Thymus (tissue), 11 donors: ENCODE data around the gene KCTD5. TPM values are rescaled to one million over a fixed set of nuclear protein-coding genes. Genes with fewer than 3 reads are reported as not detected.
"Not testable (repeated sequence)": the region's sequence is repeated elsewhere in the genome, so short reads cannot be mapped to it uniquely, and the experiment has no call there.

Experiments
- DNase-seq, 9 donors: peaks; one replicate each; pipeline ENCODE4 v3.0.0-alpha.2; 2013; ENCODE audit warnings: low spot score in 9 of 9, low read depth in 6 of 9, missing footprints in 1 of 9
- H3K27ac ChIP-seq, 2 donors: one replicate each; pipeline ENCODE4 v1.5.1; 2013; ENCODE audit warnings: control low read depth in 1 of 2, low read depth in 1 of 2, low read length in 1 of 2, mild to moderate bottlenecking in 1 of 2, moderate library complexity in 1 of 2
- H3K27me3 ChIP-seq, 2 donors: one replicate each; pipeline ENCODE4 v1.5.1; 2013; ENCODE audit warnings: low read length in 1 of 2; ENCODE audit not compliant: control insufficient read depth in 2 of 2, insufficient read depth in 1 of 2
- H3K36me3 ChIP-seq, 2 donors: one replicate each; pipeline ENCODE4 v1.5.1; 2013; ENCODE audit warnings: low read length in 1 of 2, mild to moderate bottlenecking in 1 of 2, moderate library complexity in 1 of 2; ENCODE audit not compliant: control insufficient read depth in 2 of 2, insufficient read depth in 2 of 2
- H3K4me1 ChIP-seq, 2 donors: one replicate each; pipeline ENCODE4 v1.5.1; 2013; ENCODE audit warnings: low read length in 2 of 2; ENCODE audit not compliant: control insufficient read depth in 2 of 2, insufficient read depth in 2 of 2
- H3K4me3 ChIP-seq, 2 donors: one replicate each; pipeline ENCODE4 v1.5.1; 2013; ENCODE audit warnings: low read length in 2 of 2, control low read depth in 1 of 2, mild to moderate bottlenecking in 1 of 2
- H3K9me3 ChIP-seq, 2 donors: one replicate each; pipeline ENCODE4 v1.5.1; 2013; ENCODE audit warnings: low read length in 1 of 2, mild to moderate bottlenecking in 1 of 2; ENCODE audit not compliant: control insufficient read depth in 2 of 2, insufficient read depth in 1 of 2
- WGBS: extraction: QIAGEN DNeasy Blood & Tissue Kit; methylation state at CpG from one replicate; pipeline ENCODE4 v1.1.7; 2013; 5-methylcytosine and 5-hydroxymethylcytosine counted together
- polyA plus RNA-seq: library from polyadenylated mRNA; stranded (reverse); fragments of 200-250 nt; gene quantifications from one replicate; pipeline ENCODE4 v1.2.3, GENCODE V29; 2013
- total RNA-seq: library from RNA; stranded (reverse); fragments of 120-200 nt; gene quantifications from one replicate; pipeline ENCODE4 v1.2.4, GENCODE V29; 2013
- donor health status: healthy.

Gene KCTD5
- total and polyA plus RNA-seq, 2 donors: 18.5 to 21.8 TPM

DNA sequence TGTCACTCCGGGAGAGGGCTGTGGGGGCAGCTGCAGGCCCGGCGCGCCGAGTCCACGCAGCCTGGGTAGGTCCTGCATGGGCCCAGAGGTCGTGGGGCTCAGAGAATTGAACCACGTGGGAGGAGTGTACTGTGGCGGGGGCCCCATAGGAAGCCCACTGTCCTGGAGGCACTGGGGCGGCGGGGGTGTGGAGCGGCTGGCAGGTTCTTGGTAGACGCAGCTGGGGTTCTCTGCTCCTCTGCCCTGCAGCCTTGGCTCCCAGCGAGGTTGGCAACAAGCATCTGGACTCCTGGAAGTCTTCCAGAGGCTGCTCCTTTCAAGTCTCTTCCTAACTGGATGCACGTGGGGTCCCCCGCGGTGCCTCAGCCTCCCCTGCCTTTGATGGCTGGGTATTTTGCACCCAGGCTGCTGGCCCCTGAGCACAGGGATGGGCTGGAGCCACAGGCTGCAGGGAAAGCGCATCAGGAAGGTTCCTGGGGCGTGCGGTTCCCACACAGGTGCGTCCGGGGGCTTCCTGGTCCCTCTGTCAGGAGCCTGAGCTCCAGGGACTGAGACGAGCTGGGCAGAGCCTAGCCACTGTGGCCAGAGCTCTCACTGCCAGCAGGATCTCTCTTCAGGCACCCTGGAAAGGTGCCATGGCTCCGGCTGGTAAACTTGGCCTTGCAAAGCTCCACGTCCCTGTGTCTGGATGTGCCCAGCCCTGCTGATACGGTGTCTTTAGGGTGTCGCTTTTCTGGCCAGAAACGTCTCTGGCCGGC lies 9.3 kb downstream of the KCTD5 start:
- Histone ChIP-seq H3K36me3 (peaks cover 11 to 23% of the 10 kb centered on the region in 2 donors), H3K27me3 (no peaks in the 10 kb centered on the region), H3K4me1 (peaks cover 10 to 16% of the 10 kb centered on the region in 2 donors), H3K27ac (no peak overlapping the region), H3K4me3 (no peak overlapping the region), H3K9me3 (no peaks in the 10 kb centered on the region)
- 98% methylated on average over 29 of the region's 29 CpGs for WGBS
- no peak for DNase-seq

DNA sequence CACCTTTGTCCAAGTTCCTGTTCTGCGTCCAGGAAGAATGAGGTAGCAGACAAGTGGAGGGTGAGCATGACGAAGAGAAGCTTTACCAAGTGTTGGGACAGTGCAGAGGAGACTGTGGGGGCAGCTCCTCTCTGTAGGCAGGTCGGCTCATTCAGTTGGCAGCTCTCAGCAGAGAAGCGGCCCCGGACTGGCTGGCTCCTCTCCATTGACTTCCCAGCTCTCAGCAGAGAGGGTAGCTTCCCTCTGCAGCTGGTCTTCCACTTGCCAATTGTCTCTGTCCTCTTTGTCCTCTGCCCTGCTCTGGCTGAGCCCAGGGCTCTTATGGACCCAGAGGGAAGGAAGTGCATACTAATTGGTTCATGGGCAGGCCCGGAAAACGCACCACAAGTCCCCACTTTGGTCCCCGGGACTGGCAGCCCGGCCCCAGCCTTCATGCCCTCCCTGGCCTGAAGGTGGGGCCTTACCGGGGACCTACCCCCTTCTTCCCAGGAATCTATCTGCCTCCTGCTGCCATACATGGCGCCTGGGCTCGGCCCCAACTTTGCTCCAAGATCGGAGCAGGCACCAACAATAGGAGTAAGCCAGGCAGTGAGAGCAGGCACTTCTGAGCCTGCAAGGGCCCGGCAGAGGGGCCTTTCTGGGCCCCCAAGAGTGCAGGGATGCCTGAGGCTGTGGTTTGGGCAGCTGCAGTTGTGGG lies 10.1 kb downstream of the KCTD5 start:
- Histone ChIP-seq H3K4me3 (no peak overlapping the region), H3K27me3 (no peaks in the 10 kb centered on the region), H3K36me3 (peaks cover 14 to 30% of the 10 kb centered on the region in 2 donors), H3K4me1 (peaks cover 2 to 9% of the 10 kb centered on the region in 2 donors), H3K27ac (no peak overlapping the region), H3K9me3 (no peaks in the 10 kb centered on the region)
- DNase-seq: no peak
- WGBS: 94% methylated on average over 14 of the region's 14 CpGs

DNA sequence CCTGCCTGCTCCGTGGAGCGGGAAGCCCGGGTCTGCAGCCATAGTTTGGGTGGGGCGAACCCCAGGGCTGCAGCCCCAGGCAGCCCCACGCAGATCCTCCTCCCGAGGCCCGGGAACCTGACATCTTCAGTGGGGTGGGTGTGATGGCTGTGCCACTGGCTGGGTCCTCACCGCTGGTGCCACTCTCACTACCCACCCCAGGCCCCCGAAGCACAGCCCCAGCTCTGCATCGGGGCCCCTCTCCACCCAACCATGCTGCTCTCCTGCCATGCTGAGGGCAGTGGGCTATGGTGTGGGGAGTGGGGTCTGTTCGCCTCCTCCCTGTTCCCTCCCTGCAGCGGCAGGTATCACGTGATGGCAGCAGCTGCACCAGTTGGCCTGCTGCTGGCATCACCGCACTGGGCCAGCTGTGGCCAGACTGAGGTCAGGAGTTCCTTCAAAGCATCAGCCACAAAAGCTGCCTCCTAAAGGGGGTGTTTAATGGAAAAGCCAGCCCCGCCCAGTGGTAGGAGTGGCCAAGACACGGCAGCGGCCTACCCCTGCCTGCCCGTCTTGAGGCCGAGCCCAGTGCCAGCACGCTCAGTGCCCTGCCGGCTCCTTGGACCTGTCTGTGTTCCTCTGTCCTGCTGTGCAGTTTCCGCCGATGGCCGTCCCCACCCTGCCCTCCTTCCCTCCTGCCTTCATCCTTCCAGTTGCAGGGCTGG lies 10.8 kb downstream of the KCTD5 start:
- Histone ChIP-seq H3K27ac (no peak overlapping the region), H3K27me3 (no peaks in the 10 kb centered on the region), H3K4me1 (peaks cover 0 to 4% of the 10 kb centered on the region in 2 donors), H3K36me3 (peaks cover 18 to 37% of the 10 kb centered on the region in 2 donors), H3K4me3 (no peak overlapping the region), H3K9me3 (no peaks in the 10 kb centered on the region)
- no peak for DNase-seq
- WGBS: 93% methylated on average over 24 of the region's 24 CpGs

DNA sequence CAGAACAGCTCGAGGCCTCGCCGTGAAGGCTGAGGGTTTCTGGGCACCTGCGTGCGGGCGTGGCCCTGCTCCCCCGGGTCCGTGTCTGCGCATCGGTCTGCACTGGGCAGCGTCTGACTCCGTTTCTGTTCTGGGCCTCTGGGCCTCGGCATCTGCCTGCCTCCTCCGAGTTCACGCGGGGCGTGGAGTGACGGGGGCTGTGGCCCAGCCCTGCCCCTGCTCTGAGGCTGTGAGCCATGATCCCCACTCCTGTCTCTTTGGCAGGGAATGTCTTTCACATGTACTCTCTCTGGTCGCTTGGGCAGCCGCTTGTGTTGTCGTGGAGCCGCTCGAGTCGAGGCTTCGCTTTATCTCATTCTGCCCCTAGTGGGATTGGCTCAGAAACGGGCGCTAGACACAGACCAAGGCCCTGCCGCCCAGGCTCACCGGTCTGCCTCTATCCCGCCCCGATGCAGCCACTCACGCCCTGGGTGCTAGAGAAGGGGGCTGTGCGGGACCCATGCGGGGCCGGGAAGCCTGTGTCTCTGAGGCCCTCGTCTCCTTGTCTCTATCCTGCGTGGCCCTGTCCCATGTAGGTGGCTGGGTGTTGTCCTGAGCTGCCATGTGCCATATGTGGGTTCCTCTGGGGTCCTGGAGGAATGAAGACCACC lies 14.4 kb downstream of the KCTD5 start:
- WGBS: 98% methylated on average over 34 of the region's 37 CpGs

DNA sequence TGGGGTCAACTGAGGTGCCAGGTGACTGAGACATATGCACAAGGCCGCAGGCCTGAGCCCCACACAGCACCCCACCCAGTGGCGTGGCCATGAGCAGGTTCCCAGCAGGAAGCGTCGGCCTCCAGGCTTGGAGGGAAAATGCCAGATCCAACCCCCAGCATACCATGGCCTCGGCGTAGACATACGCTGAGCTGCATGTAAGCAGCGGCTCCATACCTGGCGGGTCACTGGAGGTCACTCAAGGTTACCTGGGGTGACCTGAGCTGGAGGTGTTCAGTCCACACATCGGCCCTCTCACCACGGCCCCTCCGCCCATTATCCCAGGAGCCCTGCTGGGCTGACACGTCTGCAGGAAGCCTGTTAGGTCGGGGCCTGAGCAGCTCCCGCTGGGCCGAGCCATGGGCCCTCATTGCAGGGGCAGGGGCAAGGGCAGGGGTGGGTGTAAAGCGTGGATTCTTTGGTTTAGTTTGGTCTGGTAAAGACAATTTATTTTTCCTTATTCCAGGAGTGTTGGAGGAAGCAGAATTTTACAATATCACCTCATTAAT lies 15.2 kb downstream of the KCTD5 start:
- Histone ChIP-seq H3K4me3 (no peak overlapping the region), H3K36me3 (peaks cover 48 to 59% of the 10 kb centered on the region in 2 donors), H3K9me3 (no peaks in the 10 kb centered on the region), H3K4me1 (peaks cover 0 to 4% of the 10 kb centered on the region in 2 donors), H3K27me3 (no peaks in the 10 kb centered on the region), H3K27ac (no peak overlapping the region)
- no peak for DNase-seq
- WGBS: 97% methylated on average over 17 of the region's 17 CpGs

More for the DNA sequence above, 14.4 kb downstream of the KCTD5 start:
- not testable (repeated sequence) for DNase-seq, H3K4me3 ChIP-seq, H3K27me3 ChIP-seq, H3K9me3 ChIP-seq, H3K4me1 ChIP-seq, H3K27ac ChIP-seq
- peaks cover 40 to 52% of the 10 kb centered on the region in 2 donors for H3K36me3 ChIP-seq

DNA sequence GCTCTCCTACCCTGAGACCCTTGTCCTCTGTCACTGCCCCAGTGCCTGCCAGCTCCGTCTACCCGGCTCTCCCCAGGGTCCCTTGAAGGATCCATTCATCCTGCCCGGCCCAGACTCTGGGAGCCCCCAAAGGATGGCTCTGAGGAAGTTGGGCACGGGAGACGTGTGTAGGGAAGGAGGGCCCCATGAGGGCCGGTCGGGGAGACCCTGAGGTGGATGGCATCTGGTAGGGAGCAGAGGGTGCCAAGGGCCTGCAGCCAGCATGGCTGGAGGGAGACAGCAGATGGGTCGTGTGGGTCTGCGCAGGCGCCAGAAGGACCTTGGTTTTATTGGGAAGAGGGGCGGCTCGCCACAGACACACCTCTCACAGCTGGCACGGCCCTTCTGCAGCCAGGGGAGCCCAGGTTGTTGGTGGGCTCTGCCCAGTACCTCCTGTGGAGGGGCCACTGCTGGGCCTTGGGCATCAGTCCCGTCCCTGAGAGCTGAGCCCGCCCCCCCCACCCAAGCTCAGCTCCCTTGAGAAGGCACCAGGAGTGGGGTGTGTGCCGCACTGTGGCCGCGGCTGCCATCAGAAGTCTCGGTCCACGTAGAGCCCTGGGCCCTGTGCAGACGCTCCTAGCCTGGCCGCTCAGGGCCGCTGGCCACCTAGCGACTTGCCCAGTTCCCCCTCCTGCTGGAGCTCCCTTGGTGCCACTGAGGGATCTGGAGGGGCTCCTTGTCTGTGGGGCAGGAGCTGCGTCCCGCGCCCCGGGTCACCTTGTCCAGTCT lies 16.0 kb downstream of the KCTD5 start:
- Histone ChIP-seq H3K4me1 (peaks cover 0 to under 1% of the 10 kb centered on the region in 2 donors), H3K27ac (no peak overlapping the region), H3K4me3 (no peak overlapping the region), H3K36me3 (peaks cover 51 to 67% of the 10 kb centered on the region in 2 donors), H3K9me3 (no peaks in the 10 kb centered on the region), H3K27me3 (no peaks in the 10 kb centered on the region)
- 98% methylated on average over 28 of the region's 28 CpGs for WGBS
- no peak for DNase-seq

DNA sequence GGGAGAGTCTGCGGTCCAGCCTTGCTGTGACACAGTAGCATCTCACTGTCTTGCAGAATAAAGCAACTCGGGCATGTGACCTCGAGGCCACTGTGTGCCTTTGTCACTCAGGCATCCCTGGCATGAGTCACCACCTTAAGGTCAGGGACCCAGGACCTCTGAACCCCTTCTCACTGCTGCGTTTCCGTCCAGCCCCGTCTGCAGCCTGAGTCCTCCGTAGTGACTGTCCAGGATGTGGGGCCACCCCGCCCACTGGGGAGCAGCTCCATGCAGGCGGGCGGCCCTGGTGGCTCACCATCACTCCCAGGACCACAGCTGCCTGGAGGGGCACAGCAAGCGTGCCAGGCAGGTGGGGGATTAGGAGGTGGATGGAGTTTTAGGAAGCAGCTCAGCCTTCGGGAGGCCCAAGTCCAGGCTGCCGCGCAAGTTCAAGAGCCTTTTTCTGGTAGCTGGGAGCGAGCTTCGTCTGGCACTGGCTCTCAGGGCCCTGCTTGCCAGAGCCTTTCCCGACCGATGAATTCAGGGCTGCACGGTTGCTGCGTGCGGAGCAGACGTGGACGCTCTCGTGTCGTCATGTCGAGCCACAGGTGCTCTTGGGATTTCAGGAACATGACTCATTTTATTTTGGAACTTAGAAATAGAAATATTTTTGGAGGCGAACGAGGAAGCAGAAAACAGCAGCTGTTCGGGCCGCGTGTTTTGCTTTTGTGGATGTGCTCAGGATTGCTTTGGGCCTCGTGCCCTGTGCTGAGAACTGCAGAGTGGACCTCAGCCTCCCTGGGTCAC lies 16.8 kb downstream of the KCTD5 start:
- H3K27ac ChIP-seq: no peak overlapping the region
- no peaks in the 10 kb centered on the region for H3K9me3 ChIP-seq
- WGBS: 97% methylated on average over 32 of the region's 32 CpGs
- H3K4me1 ChIP-seq: no peaks in the 10 kb centered on the region
- no peaks in the 10 kb centered on the region for H3K27me3 ChIP-seq
- H3K36me3 ChIP-seq: peaks cover 51 to 74% of the 10 kb centered on the region in 2 donors
- H3K4me3 ChIP-seq: no peak overlapping the region
- DNase-seq: no peak
